H1 (cell line): ENCODE measurements around the gene MYLK2. TPM values are rescaled to one million over a fixed set of nuclear protein-coding genes. Genes with fewer than 3 reads are reported as not detected.

Experiments
- CEBPB ChIP-seq: IDR thresholded peaks from 2 replicates; pipeline ENCODE4 v1.6.1; 2012; ENCODE audit warnings: low read depth, low read length
- EGR1 ChIP-seq: IDR thresholded peaks from 2 replicates; pipeline ENCODE4 v1.6.1; 2011; ENCODE audit warnings: low read depth, low read length, borderline replicate concordance
- NRF1 ChIP-seq: IDR thresholded peaks from 2 replicates; pipeline ENCODE4 v1.6.1; 2011; ENCODE audit warnings: mild to moderate bottlenecking, low read depth, low read length, improper control_type of control experiment
- POU5F1 ChIP-seq: IDR thresholded peaks from 2 replicates; pipeline ENCODE4 v1.6.1; 2011; ENCODE audit warnings: low read depth, mild to moderate bottlenecking, low read length, moderate library complexity
- RXRA ChIP-seq: IDR thresholded peaks from 2 replicates; pipeline ENCODE4 v1.6.1; 2011; ENCODE audit warnings: low read depth, mild to moderate bottlenecking, low read length, moderate library complexity; ENCODE audit not compliant: insufficient read depth
- SP1 ChIP-seq: IDR thresholded peaks from 2 replicates; pipeline ENCODE4 v1.6.1; 2011; ENCODE audit warnings: low read depth, low read length
- SP2 ChIP-seq: IDR thresholded peaks from 2 replicates; pipeline ENCODE4 v1.6.1; 2012; ENCODE audit warnings: mild to moderate bottlenecking, low read length, inconsistent platforms
- SUZ12 ChIP-seq: fragments of 200-600 bp; sonication (generic); IDR thresholded peaks from 2 replicates; pipeline ENCODE4 v1.6.1; 2012; ENCODE audit warnings: mild to moderate bottlenecking, inconsistent platforms, low read length, moderate library complexity, mixed read lengths
- TAF7 ChIP-seq: optimal IDR thresholded peaks from 2 replicates; pipeline ENCODE3; 2011; ENCODE audit warnings: low read depth, mild to moderate bottlenecking, inconsistent platforms, low read length, moderate library complexity, borderline replicate concordance
- ZNF274 ChIP-seq: IDR thresholded peaks from 2 replicates; pipeline ENCODE4 v1.7.0; 2012; ENCODE audit warnings: low read length, borderline replicate concordance; ENCODE audit errors: extremely low read depth
- polyA plus RNA-seq, 7 experiments: library from polyadenylated mRNA; depleted of rRNA in 3 of 7; stranded (reverse) in 5 of 7; unstranded in 2 of 7; fragments of >200 nt in 5 of 7; fragments of 200-250 nt in 2 of 7; gene quantifications; 1 replicate in 5 of 7; 2 replicates in 1 of 7; 4 replicates in 1 of 7; pipeline versions ENCODE4 v1.2.1 to v1.2.3, GENCODE V29; 2011 to 2013; ENCODE audit warnings: missing spikeins in 2 of 7, mixed read lengths in 2 of 7
- total RNA-seq: library from RNA; stranded (reverse); fragmentation: NEBNext Ultra II Directional; extraction: Animal tissue kit (Norgen Biotek cat#: 25700); gene quantifications from 2 replicates; pipeline ENCODE4 v1.2.1, GENCODE V29; 2021

MYLK2 gene
- total and polyA plus RNA-seq, 2 of the 8 experiments (the other 6 are each of a cell fraction or from before 2014, with no cell fraction given): 0.22 to 0.26 TPM

DNA sequence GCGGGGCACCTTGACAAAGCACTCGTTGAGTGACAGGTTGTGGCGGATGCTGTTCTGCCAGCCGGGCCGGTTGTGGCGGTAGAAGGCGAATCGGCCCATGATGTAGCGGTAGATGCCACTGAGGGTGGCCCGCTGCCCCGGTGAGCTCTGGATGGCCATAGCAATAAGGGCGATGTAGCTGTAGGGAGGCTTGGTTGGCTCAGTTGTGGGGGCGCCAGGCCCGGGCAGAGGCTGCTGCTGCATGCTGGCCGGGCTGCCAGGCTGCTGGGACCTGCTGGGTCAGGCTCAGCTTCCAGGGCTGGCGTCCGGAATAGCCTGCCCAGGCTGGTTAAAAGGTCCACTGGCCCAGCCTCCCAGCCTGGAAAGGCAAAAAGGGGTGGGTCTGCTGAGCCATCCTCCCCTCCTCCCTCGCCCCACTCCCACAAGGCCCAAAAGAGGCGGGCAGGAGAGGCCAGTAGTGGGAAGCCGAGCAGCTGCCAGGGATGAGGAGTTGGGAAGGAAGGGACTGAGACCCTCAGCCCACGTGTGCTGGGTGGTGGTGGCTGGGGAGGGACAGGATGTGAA is 26.2 kb downstream of the MYLK2 start, which contains the start of gene FOXS1 (continued):
- TF ChIP-seq NRF1: no peak
- no peak for TF ChIP-seq POU5F1
- TF ChIP-seq ZNF274: no peak
- TF ChIP-seq SUZ12: no peak
- TF ChIP-seq SP1: no peak
- TF ChIP-seq SP2: no peak
- TF ChIP-seq CEBPB: no peak
- TF ChIP-seq EGR1: no peak
- no peak for TF ChIP-seq TAF7
- no peak for TF ChIP-seq RXRA
- TF ChIP-seq, all 59 proteins: peak for 0
